SK-N-SH (cell line): ENCODE measurements around the gene C4orf50.

Source experiments
- CTCF ChIP-seq: fragments of 200-600 bp; sonication (generic); IDR thresholded peaks from 2 replicates; pipeline ENCODE4 v1.6.1; 2017; ENCODE audit warnings: antibody characterized with exemption, mild to moderate bottlenecking, moderate library complexity
- REST ChIP-seq: IDR thresholded peaks from 2 replicates; pipeline ENCODE4 v1.6.1; 2012; ENCODE audit warnings: mild to moderate bottlenecking, low read depth, low read length, moderate library complexity

- TF ChIP-seq CTCF (no peak), REST (no peak)
Observed at GRCh38 chr4:5954056-5954760, 64.0 kb downstream of the C4orf50 start.
